GM19035 (cell line): ENCODE measurements around the gene LHPP.
"Not testable (repeated sequence)": the region's sequence is repeated elsewhere in the genome, so short reads cannot be mapped to it uniquely, and the experiment has no call there.

Experiments
- ATAC-seq: cut with Tn5 transposase; IDR thresholded peaks from one replicate; pipeline ENCODE4 v1.9.1; 2021; ENCODE audit not compliant: unreplicated experiment

Gene LHPP

DNA sequence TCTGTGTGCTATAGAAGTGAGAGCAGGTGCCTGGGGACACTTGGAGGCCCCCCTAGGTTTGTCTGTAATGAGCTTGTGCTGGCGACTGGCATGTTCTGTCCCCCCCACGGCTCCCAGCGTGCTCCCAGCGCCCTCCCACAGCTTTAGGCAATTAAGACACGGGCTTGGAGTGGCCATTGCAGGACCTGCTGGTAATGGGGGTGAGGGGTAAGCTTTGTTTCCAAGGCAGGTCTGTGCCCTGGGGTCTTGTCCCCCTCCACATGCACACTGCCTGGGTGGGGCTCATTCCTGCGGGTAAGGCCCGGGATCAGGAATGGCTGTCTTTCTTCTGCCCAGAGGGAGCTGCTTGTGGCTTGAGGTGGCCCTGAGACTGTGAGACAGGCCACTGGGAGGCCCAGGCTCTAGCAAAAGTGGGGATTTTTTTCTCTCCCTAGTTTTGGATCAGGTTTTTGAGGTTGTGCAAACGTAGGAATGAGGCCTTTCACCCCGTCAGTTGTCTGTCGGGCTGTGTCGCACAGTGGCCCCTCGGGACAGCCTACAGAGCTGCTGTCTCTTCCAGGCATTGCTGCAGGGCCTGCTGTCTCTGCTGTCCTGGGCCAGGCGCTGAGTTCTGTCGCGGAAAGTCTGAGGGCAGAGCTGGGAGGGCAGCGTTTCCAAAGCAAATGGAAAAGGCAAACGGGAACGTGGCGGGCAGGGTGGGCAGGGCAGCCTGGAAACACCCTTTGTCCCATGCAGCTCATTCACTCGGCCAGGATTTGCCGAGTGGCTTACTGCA, 107.4 kb downstream of the LHPP start:
- no peak for ATAC-seq

DNA sequence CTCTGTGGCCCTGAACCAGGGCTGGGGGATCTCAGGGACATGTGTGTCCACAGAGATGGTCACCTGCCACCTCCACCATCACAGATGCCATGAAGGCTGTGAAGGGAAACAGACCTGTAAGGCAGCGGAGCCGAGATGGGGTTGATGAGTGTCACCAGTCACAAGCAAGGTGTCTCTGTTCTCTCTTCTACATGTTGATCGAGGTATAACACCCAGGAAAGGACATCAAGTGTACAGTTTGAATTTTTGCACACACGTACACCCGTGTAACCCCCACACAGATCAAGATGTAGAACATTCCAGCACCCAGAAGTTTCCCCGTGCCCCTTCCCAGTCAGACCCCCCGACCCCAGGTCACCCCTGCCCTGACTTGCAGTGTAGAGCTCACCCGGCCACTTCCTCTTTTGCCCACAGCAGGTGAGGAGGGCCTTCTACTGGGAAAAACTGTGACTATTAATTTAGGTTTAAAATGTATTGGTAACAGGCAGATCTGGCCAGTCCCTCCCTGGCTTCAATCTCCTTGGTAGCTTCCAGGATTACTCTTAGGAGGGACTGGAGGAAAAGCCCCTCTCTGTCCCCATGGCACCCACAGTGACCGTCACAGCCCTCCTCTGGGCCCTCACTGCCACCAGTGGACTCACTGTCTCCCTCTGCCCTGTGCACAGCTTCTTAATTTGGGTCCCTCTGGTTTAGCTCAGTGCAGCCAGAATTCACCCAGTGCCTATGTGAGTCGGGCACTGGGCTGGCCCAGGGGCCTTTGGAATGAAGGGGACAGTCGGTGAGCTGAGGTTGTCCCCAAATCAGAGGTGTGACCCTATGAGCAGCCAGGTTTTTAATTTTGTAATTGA, 108.2 kb downstream of the LHPP start:
- no peak for ATAC-seq

DNA sequence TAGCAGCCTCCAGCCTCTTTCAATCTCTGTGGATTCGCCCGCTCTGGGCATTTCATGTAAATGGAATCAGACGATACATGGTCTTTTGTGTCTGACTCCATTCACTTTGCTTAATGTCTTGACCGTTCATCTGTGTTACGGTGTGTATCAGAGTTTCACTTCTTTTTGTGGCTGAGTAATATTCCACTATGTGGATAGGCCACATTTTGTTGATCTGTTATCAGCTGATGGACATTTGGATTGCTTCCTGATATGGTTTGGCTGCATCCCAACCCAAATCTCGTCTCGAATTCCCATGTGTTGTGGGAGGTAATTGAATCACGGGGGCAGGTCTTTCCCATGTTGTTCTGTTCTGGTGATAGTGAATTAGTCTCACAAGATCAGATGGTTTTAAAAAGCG, 109.0 kb downstream of the LHPP start:
- ATAC-seq = no peak

DNA sequence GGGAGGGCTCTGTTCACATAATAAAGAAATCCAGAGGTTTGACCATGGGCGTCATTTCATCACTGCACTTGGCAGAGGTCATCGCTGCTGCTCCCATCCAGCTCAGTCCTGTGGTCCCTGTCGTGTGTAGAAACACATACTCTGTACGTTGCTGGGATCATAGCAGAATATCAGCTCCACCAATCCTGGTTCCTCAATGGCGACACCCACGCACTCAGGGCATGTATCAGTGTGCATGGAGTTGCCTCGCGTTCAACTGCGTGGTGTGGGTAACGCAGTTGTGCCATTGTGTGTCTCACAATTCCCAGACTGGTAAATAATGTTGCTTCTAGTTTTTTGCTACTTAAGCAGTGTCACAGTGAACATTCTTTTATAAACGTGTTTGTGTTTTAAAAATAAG, 111.1 kb downstream of the LHPP start:
- no peak for ATAC-seq

DNA sequence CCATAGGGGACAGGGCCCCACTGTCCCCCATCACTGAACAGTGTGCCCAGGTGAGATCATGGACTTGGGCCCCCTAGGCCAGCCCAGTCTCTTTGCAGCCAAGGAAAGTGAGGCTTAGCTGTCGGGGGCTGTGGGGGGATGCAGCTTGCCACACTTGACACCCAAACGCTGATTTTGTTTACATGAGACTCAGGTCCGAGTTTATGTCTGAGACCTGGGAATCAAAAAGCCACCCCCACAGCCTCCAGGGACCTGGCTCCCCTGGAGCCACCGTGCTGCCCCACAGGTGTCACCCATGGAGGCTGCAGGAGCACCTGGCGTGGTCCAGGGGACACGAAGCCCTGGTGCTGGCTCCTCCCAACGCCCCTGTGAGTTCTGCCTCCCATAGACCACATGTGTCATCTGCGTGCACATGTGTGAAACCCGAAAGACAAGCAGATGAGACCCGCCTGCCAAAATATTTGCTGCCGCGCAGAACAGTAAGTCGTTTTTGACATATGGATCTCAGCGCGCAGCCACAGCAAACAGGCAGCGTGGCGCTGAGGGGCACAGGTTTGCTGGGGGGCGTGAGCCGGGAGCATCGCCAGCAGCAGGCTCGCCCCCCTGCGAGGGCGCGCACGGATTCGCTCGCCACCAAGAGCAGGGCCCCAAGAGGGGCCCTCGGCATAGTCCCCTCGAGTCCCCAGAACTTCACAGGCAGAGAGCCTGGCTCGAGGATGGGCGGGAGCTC, 112.3 kb downstream of the LHPP start:
- ATAC-seq = no peak

- ATAC-seq = no peak
Observed at GRCh38 chr10:124574456-124575070, 112.9 kb downstream of the LHPP start.

- no peak for ATAC-seq
Observed at GRCh38 chr10:124575107-124576035, 113.7 kb downstream of the LHPP start.

GRCh38 chr10:124576526-124577420, 115.2 kb downstream of the LHPP start:
- no peak for ATAC-seq

DNA sequence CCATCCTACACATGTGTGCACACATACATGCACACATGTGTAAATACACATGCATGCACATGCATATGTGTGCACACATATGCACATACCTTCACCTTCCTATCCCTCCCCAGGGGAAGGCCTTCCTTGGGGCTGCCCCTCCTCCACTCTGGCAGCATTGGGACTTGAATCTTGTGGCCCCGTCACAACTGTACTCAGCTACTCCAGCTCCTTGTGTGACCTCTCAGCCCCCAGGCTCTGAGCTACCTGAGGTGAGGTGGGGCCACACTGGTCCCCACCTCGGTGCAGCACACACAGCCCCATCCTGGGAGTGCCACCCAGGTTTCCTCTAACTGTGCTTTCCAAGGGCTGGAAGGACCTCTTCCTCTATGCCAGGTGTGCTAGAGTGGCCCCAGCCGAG, 116.0 kb downstream of the LHPP start:
- no peak for ATAC-seq

- no peak for ATAC-seq
Observed at GRCh38 chr10:124578231-124579010, 116.8 kb downstream of the LHPP start.

DNA sequence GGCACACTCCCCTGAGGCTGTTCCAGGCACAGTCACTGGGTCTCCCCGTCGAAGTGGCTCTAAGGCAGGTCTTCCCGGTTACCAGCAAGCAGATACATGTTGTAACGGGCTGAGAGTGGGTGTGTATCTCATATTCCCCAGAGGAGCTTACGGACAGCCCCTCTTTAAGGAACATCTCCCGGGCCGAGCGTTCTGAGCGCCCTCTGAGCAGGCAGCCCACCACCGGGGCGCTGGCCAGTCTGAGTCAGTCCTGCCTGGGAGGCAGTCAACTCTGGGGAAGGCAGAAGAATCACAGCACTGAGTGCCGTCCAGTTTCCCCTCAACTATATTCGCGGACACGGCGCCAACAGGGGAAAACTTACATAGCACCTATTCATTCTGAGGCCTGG, 117.4 kb downstream of the LHPP start:
- ATAC-seq = no peak

DNA sequence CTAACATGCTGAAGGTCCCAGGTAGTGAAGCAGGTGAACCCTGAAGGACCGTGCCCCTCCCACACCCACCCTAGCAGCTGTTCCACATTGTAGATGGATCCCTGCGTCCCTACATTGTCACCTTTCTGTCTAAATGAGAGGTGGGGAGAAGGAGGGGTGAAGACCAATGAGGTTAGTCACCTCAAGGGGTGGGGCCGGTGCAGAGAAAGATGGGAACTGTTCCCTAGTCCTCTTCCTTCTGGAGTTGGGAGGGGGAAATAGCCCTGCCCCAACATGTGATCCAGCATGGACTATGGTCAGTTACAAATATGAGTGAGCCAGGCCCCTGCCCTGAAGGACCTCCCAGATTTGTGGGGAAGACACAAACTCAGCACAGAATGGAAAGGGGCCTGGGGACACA, 124.5 kb downstream of the LHPP start:
- ATAC-seq = no peak

DNA sequence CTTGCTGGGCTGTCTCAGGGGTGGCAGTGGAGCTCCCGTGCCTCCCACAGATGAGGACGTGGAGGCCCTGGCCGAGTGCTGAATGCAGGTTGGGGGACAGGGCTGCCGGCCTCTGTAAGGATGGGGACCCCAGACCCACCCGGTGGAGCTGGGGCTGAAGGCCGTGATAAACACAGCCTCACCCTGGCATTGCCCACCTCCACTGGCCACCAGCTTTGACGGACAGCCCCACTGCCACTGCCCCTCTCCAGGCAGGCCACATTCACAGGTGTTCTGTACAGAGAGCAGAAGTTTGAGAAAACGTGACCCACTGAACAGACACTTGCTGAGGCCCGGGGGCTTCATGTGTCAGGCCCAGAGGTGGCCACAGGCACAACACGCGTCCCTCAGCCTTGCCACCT, 126.2 kb downstream of the LHPP start:
- no peak for ATAC-seq

- ATAC-seq = not testable (repeated sequence)
Observed at GRCh38 chr10:124588341-124588735, 126.7 kb downstream of the LHPP start.

DNA sequence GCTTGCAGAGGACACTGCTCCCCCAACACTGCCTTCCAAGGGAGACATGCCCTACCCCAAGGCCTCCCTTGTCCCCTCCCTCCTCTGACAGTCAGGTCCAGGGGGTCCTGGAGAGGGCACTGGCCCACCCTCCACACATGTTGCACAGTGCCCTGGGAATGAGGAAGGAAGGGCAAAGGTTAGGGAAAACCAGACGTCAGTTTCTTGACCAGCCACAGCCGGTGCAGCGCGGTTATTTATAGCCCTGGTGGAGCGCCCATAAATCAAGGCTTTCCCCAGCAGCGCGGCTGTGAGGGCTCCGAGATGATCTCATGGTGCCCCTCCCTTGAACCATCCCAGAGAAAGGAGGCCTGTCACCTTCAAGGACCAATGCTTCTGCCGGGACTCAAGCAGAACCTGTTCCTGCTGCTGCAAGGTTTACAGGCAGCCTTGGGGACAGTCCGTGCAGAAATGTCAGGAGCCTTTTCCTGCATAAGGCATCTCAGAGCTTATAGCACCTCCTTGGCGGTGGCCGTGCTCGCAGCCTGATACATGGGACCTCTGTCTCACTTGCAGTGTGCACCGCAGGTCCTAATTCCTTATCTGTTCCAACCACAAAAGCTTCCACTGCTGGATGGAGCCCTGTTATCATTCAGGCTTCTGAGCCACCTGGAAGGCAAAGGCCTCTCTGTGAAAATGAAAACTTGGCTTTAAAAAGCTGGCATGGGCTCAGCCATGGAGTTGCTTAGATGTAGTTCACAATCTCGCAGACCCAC, 127.3 kb downstream of the LHPP start:
- no peak for ATAC-seq

- ATAC-seq = no peak
Observed at GRCh38 chr10:124589491-124590041, 127.9 kb downstream of the LHPP start.
